Activated CD8-positive, alpha-beta T cell treated with anti-CD3 and anti-CD28 coated beads for 36 hours (primary cell): ENCODE measurements around the gene RAC2. TPM values are rescaled to one million over a fixed set of nuclear protein-coding genes. Genes with fewer than 3 reads are reported as not detected.

Experiments used
- ATAC-seq: fragments of 200-7000 bp; cut with Tn5 transposase; one replicate; pipeline ENCODE4 v1.10.0; 2021; ENCODE audit warnings: mild to moderate bottlenecking, moderate library complexity
- CTCF ChIA-PET: fragments of 350-600 bp; sonication (Branson Sonifier 250); formaldehyde crosslinking; loops from one replicate; lab custom pipeline; 2021; ENCODE audit warnings: antibody characterized with exemption; lab: Charles Lee
- POLR2A ChIA-PET: fragments of 350-600 bp; sonication (Branson Sonifier 250); formaldehyde crosslinking; loops from one replicate; lab custom pipeline; 2021; ENCODE audit warnings: antibody characterized with exemption; lab: Charles Lee
- DNase-seq: peaks from one replicate; pipeline ENCODE4 v3.0.0-alpha.2; 2020
- H3K27ac Mint-ChIP-seq: one replicate; pipeline ENCODE4 v1.8.0; 2021; ENCODE audit warnings: mild to moderate bottlenecking, mixed read lengths
- H3K27me3 Mint-ChIP-seq: one replicate; pipeline ENCODE4 v1.8.0; 2021; ENCODE audit warnings: mixed read lengths
- H3K36me3 Mint-ChIP-seq: one replicate; pipeline ENCODE4 v1.8.0; 2021; ENCODE audit warnings: low read depth, mixed read lengths
- H3K4me1 Mint-ChIP-seq: one replicate; pipeline ENCODE4 v1.8.0; 2021; ENCODE audit warnings: low read depth, mixed read lengths
- H3K4me3 Mint-ChIP-seq: one replicate; pipeline ENCODE4 v1.8.0; 2021; ENCODE audit warnings: mild to moderate bottlenecking, moderate library complexity, mixed read lengths
- H3K9me3 Mint-ChIP-seq: one replicate; pipeline ENCODE4 v1.8.0; 2021; ENCODE audit warnings: mixed read lengths
- CTCF ChIP-seq: fragments of 200-600 bp; IDR thresholded peaks from one replicate; pipeline ENCODE4 v1.8.0; 2022; ENCODE audit warnings: antibody characterized with exemption, mild to moderate bottlenecking
- intact Hi-C: fragments of 100-400 bp; cut with micrococcal nuclease; formaldehyde crosslinking; loops from one replicate; pipeline ENCODE4 v1.10.0; 2022
- total RNA-seq, 2 experiments: library from RNA; stranded (reverse); gene quantifications; one replicate each; pipeline ENCODE4 v1.2.3, GENCODE V29; 2021

RAC2 gene
- total RNA-seq, 2 experiments from 2014 or later: 699 to 717 TPM

- ATAC-seq (peak; percentile 34), DNase-seq (peak; percentile 87)
- Mint-ChIP-seq H3K4me3 (peak overlapping the region; percentile 76), H3K9me3 (no peaks in the 10 kb centered on the region), H3K36me3 (peaks cover 90% of the 10 kb centered on the region), H3K27ac (peak overlapping the region; percentile 98), H3K27me3 (no peaks in the 10 kb centered on the region), H3K4me1 (peaks cover 86% of the 10 kb centered on the region)
- intact Hi-C loops: no loop called here
- ChIA-PET POLR2A (interaction anchor here (0.8 to 7.6 kb wide), 10 partner anchors 8 to 82 kb away, joined by 3 to 209 read pairs (median 14); partner anchors contain the start of genes C1QTNF6, IL2RB and RAC2), CTCF (interaction anchor here (1.0 to 5.0 kb wide), 6 partner anchors 12 to 335 kb away, joined by 3 to 40 read pairs (median 8); partner anchors contain the start of gene RAC2)
- no peak for TF ChIP-seq CTCF
Measured at GRCh38 chr22:37231406-37232139, 12.5 kb downstream of the RAC2 start.

- no peaks in the 10 kb centered on the region for H3K27me3 Mint-ChIP-seq
- peak overlapping the region; percentile 76 for H3K4me3 Mint-ChIP-seq
- CTCF ChIA-PET: interaction anchor here (1.0 to 5.0 kb wide), 8 partner anchors 13 to 336 kb away, joined by 3 to 40 read pairs (median 8); partner anchors contain the start of gene RAC2
- DNase-seq (peak; percentile 99), ATAC-seq (peak; percentile 38)
- POLR2A ChIA-PET: interaction anchor here (0.8 to 7.6 kb wide), 13 partner anchors 8 to 110 kb away, joined by 3 to 209 read pairs (median 9); partner anchors contain the start of genes C1QTNF6, IL2RB and RAC2
- H3K27ac Mint-ChIP-seq: peak overlapping the region; percentile 98
- H3K36me3 Mint-ChIP-seq: peaks cover 90% of the 10 kb centered on the region
- intact Hi-C loops: no loop called here
- no peak for TF ChIP-seq CTCF
- H3K4me1 Mint-ChIP-seq: peaks cover 85% of the 10 kb centered on the region
- no peaks in the 10 kb centered on the region for H3K9me3 Mint-ChIP-seq
Measured at GRCh38 chr22:37230673-37231405, 13.2 kb downstream of the RAC2 start.

- peak; percentile 98 for DNase-seq
- CTCF ChIA-PET: interaction anchor here (0.6 to 5.0 kb wide), 10 partner anchors 8 to 185 kb away, joined by 3 to 40 read pairs (median 6); partner anchors contain the start of gene RAC2
- ATAC-seq: peak; percentile 61
- intact Hi-C loops: no loop called here
- Mint-ChIP-seq H3K27me3 (no peaks in the 10 kb centered on the region), H3K4me1 (peaks cover 85% of the 10 kb centered on the region), H3K9me3 (no peaks in the 10 kb centered on the region), H3K27ac (peak overlapping the region; percentile 98), H3K4me3 (peak overlapping the region; percentile 76), H3K36me3 (peaks cover 90% of the 10 kb centered on the region)
- no peak for TF ChIP-seq CTCF
- POLR2A ChIA-PET: interaction anchor here (0.8 to 7.6 kb wide), 19 partner anchors 7 to 255 kb away, joined by 3 to 209 read pairs (median 6); partner anchors contain the start of genes C1QTNF6, CYTH4, IL2RB and RAC2
Measured at GRCh38 chr22:37229805-37230672, 14.0 kb downstream of the RAC2 start.

- ChIA-PET CTCF (interaction anchor here (0.6 to 5.0 kb wide), 10 partner anchors 9 to 184 kb away, joined by 3 to 40 read pairs (median 6); partner anchors contain the start of gene RAC2), POLR2A (interaction anchor here (0.8 to 7.6 kb wide), 16 partner anchors 10 to 256 kb away, joined by 3 to 209 read pairs (median 6); partner anchors contain the start of genes CYTH4, IL2RB and RAC2)
- Mint-ChIP-seq H3K27me3 (no peaks in the 10 kb centered on the region), H3K36me3 (peaks cover 90% of the 10 kb centered on the region), H3K4me1 (peaks cover 85% of the 10 kb centered on the region), H3K9me3 (peaks cover 4% of the 10 kb centered on the region), H3K4me3 (peak overlapping the region; percentile 76), H3K27ac (peak overlapping the region; percentile 98)
- no peak for TF ChIP-seq CTCF
- intact Hi-C loops: no loop called here
- peak; percentile 7 for ATAC-seq
- peak; percentile 80 for DNase-seq
Measured at GRCh38 chr22:37229012-37229804, 14.9 kb downstream of the RAC2 start.
